HG02798 (cell line): ENCODE results near the gene SOCS4.

Experiments
- ATAC-seq: cut with Tn5 transposase; IDR thresholded peaks from one replicate; pipeline ENCODE4 v1.9.1; 2021; ENCODE audit warnings: mild to moderate bottlenecking; ENCODE audit not compliant: unreplicated experiment, poor library complexity

The SOCS4 gene

DNA sequence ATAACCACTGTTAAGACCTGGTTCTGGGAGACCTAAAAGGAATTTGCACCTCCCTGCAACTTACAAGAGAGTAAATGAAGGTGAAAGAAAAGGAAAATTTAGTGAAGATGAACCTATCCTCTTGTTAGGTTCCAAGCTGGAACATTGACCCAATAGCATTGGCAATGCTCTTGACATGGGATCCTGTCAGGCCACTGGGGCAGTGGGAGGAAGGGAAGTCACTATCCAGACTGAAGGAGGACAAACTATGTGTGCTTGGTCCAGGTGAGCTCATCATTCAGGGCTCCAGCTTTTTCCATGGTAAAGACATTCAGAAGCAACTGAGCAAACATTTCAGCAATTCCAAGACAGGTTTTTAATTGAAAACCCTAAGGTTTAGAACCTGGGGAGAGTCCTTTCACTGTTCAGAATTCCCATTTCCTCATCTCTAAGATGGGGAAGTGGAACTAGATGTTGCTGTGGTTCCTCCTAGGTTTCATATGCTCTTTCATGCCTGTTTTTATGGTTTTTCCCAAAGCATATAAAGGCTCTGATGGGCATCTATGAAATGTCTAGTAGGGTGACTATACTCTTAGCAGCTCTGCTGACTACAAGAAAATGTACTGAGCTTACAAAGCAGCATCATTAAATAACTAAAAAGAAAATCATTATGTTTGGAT lies 57.5 kb downstream of the SOCS4 start:
- no peak for ATAC-seq

DNA sequence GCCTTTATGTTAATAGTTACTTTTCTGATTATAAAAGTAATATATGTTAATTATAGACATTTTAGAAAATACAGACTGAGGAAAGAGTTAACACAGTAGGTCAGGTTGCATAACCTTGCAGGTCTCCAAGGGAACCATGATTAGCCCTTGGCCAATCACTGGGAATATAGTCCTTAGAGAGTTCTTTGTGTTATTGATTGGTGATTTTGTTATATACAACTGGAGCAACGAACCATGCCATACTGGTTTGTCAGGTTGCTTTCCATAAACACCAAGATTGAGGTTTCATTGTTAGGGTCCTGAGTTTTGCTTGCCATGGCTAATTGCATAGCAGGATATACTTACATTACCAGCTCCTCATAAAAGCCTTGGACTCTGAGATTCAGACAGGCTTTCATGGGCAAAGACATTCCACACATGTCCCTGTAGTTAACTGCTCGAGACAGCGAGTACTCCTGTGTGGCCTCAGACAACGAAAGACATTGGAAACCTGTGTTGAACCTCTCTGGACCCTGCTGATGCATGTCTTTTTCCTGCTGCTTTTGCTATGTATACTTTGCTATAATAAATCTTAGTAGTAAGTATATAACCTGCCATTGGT lies 58.1 kb downstream of the SOCS4 start:
- ATAC-seq = no peak

DNA sequence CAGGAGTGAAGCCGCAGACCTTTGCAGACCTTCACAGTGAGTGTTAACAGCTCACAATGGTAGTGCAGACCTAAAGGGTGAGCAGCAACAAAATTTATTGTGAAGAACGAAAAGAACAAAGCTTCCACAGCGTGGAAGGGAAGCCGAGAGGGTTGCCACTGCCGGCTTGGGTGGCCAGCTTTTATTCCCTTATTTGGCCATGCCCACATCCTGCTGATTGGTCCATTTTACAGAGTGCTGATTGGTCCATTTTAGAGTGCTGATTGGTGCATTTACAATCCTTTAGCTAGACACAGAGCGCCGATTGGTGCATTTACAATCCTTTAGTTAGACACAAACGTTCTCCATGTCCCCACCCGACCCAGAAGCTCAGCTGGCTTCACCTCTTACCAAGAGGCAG lies 59.9 kb downstream of the SOCS4 start:
- ATAC-seq = no peak

DNA sequence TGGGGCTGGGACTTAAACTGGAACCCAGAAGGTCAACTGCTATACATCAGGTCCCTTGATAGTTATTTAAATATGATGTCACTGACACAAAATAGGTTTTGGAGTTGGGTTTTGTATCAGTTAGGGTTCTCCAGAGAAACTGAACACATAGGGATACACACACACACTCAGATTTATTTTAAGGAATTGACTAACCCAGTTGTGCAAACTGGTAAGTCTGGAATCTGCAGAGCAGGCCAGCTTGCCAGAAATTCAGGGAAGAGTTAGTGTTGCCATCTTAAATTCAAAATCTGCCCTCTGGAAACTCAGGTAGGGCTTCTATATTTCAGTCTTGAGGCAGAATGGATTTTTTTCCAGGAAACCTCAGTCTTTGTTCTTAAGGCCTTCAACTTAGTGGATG lies 61.3 kb downstream of the SOCS4 start:
- no peak for ATAC-seq

DNA sequence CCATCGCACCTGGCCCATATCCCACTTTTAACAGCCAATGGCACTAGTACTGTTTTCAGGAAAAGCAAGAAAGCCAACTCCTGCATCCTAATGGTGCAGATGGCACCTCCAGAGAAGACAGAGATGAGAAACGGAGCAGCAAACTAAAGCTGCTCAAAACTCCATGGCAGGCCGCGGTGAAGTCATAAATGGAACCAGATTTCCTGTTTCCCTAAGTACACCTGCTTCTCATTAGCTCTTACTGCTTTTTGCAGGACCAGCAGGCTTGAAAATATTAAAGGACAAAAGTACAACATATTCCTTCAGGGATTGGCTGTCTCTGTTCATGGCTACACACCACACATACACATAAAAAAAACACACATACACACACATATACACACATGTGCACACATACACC lies 65.3 kb downstream of the SOCS4 start:
- no peak for ATAC-seq

DNA sequence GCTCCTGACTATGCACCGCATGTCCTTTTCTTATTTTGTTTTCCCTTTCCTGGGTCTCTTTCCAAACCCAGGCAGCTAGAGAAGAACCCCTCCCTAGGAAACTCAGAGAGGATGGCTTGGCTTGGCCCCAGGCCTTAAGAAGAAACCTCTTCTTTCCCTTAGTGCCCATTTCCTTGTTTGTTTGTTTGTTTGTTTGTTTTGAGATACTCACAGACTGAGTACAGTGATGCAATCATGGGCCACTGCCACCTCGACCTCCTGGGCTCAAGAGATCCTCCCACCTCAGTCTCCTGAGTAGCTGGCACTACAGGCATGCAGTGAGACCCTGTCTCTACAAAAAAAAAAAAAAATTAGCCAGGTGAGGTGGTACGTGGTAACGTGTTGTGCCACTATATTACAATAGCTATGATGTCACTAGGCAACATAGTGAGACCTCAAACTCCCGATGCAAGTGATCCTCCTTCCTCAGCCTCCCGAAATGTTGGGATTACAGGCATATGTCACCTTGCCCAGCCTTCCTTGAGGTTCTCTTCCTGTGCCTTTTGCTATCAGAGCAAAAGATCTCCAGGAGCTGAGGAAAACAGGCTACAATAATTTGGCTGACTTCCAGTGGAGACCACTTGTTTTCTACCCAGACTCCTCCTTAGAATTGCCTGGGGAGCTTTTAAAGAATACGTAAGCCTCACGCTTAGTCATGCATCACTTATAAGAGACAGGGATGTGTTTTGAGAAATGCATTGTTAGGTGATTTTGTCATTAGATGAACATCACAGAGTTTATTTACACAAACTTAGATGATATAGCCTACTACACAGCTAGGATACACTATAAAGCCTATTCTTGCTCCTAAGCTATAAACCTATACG lies 67.5 kb downstream of the SOCS4 start:
- ATAC-seq = no peak

DNA sequence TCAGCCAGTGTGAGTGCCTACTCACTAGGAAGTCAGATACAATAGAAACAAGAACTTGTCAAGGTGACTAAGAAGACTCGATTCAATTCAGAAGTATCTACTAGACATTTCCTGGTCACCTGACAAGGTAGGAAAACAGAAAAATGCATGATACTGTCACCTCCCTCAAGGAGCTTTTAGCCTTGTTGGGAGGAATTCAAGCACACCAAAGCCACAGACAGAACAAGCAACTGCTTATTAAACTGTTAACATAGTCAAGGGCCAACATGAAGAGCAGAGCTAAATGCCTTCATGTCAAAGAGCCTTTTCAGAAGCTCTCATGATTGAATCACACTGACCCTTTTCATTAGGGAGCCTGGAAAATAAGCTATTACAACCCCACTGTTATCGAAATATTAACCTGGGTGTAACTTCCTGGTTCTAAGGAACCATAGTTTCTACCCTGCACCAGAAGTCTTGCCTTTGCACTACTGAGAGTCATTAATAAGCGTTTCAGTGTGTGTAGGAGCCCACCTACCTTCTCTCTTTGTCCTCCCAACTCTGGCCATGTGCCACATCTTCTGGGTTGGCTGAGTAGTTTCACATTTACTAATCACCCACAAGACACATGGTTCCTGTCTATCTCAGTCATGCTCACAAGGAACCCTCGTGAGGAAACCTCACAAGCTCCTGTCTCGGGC lies 71.0 kb downstream of the SOCS4 start:
- ATAC-seq = peak; percentile 73

DNA sequence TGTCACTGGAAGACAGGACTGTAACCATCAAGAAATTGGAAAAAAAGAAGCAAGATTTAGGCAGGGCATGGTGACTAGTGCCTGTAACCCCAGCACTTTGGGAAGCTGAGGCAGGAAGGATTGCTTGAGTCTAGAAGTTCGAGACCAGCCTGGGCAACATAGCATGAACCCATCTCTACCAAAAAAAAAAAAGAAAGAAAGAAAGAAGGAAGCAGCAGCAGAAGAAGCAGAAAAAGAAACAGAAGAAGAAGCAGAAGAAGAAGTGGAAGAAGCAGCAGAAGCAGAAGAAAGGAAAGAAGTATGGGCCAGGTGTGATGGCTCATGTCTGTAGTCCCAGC lies 71.5 kb downstream of the SOCS4 start:
- no peak for ATAC-seq
